HEK293 (cell line): ENCODE results near the gene COPS9.

ENCODE experiments used
- CTCF ChIA-PET: fragments of 350-600 bp; formaldehyde crosslinking; extraction: SDS; loops from one replicate; lab custom pipeline; 2021; ENCODE audit warnings: antibody characterized with exemption; lab: Yijun Ruan, JAX
- POLR2A ChIA-PET: fragments of 300-600 bp; formaldehyde crosslinking; extraction: SDS; loops from one replicate; lab custom pipeline; 2020; ENCODE audit warnings: antibody characterized with exemption, inconsistent platforms; lab: Yijun Ruan, JAX
- H3K27ac ChIP-seq: fragments of 200-500 bp; sonication (Bioruptor generic); 2 replicates; pipeline ENCODE4 v1.5.1; 2014; ENCODE audit warnings: low read depth, low read length, control low read depth, inconsistent platforms; ENCODE audit errors: extremely low read depth
- H3K36me3 ChIP-seq, 2 experiments: fragments of 200-500 bp in 1 of 2; sonication (Bioruptor generic) in 1 of 2; 1 replicate in 1 of 2; 2 replicates in 1 of 2; pipeline ENCODE4 v1.5.1; 2014 to 2017; ENCODE audit warnings: inconsistent platforms in 2 of 2, low read length in 2 of 2; ENCODE audit not compliant: control insufficient read depth in 2 of 2, insufficient read depth in 1 of 2
- H3K4me1 ChIP-seq: fragments of 200-500 bp; sonication (Bioruptor generic); 2 replicates; pipeline ENCODE4 v1.5.1; 2014; ENCODE audit warnings: mild to moderate bottlenecking, low read length, inconsistent platforms; ENCODE audit not compliant: control insufficient read depth, insufficient read depth
- H3K4me3 ChIP-seq: 2 replicates; pipeline ENCODE4 v1.5.1; 2011; ENCODE audit warnings: low read depth, mild to moderate bottlenecking, control low read depth, low read length, moderate library complexity
- H3K9me3 ChIP-seq: fragments of 200-500 bp; sonication (Bioruptor generic); 2 replicates; pipeline ENCODE4 v1.5.1; 2014; ENCODE audit warnings: low read depth, low read length, inconsistent platforms; ENCODE audit not compliant: control insufficient read depth, insufficient read depth
- FEZF1 ChIP-seq: fragments of 450-650 bp; formaldehyde crosslinking; IDR thresholded peaks from 2 replicates; pipeline ENCODE4 v1.5.1; 2016; ENCODE audit warnings: missing biosample characterization, missing genetic modification characterization
- SP7 ChIP-seq: fragments of 450-650 bp; formaldehyde crosslinking; IDR thresholded peaks from 2 replicates; pipeline ENCODE4 v1.5.1; 2016; ENCODE audit warnings: missing biosample characterization, missing genetic modification characterization
- ZBTB21 ChIP-seq: fragments of 450-650 bp; formaldehyde crosslinking; IDR thresholded peaks from 2 replicates; pipeline ENCODE4 v1.5.1; 2017; ENCODE audit warnings: missing biosample characterization, missing genetic modification characterization
- ZNF133 ChIP-seq: fragments of 450-650 bp; formaldehyde crosslinking; IDR thresholded peaks from 2 replicates; pipeline ENCODE4 v1.5.1; 2016; ENCODE audit warnings: missing biosample characterization, missing genetic modification characterization
- ZNF354C ChIP-seq: fragments of 450-650 bp; formaldehyde crosslinking; IDR thresholded peaks from 2 replicates; pipeline ENCODE4 v1.5.1; 2016; ENCODE audit warnings: missing biosample characterization, missing genetic modification characterization, low read depth, borderline replicate concordance
- ZNF366 ChIP-seq: fragments of 450-650 bp; formaldehyde crosslinking; conservative IDR thresholded peaks from 2 replicates; pipeline ENCODE4 v1.5.1; 2016; ENCODE audit warnings: missing biosample characterization, missing genetic modification characterization
- ZNF426 ChIP-seq: fragments of 450-650 bp; formaldehyde crosslinking; IDR thresholded peaks from 2 replicates; pipeline ENCODE4 v1.5.1; 2017; ENCODE audit warnings: missing biosample characterization, missing genetic modification characterization, mild to moderate bottlenecking, inconsistent platforms, moderate library complexity
- ZNF514 ChIP-seq: fragments of 450-650 bp; formaldehyde crosslinking; IDR thresholded peaks from 2 replicates; pipeline ENCODE4 v1.5.1; 2016; ENCODE audit warnings: missing biosample characterization, missing genetic modification characterization
- ZNF544 ChIP-seq: fragments of 450-650 bp; formaldehyde crosslinking; IDR thresholded peaks from 2 replicates; pipeline ENCODE4 v1.5.0; 2017; ENCODE audit warnings: missing biosample characterization, missing genetic modification characterization
- ZNF560 ChIP-seq: fragments of 450-650 bp; formaldehyde crosslinking; IDR thresholded peaks from 2 replicates; pipeline ENCODE4 v1.5.1; 2017; ENCODE audit warnings: missing biosample characterization, missing genetic modification characterization, borderline replicate concordance
- ZNF654 ChIP-seq: fragments of 450-650 bp; formaldehyde crosslinking; IDR thresholded peaks from 2 replicates; pipeline ENCODE4 v1.5.1; 2016; ENCODE audit warnings: low read depth, missing biosample characterization, missing genetic modification characterization
- ZNF791 ChIP-seq: fragments of 450-650 bp; formaldehyde crosslinking; IDR thresholded peaks from 2 replicates; pipeline ENCODE4 v1.5.1; 2016; ENCODE audit warnings: missing biosample characterization, missing genetic modification characterization
- ZSCAN30 ChIP-seq: fragments of 450-650 bp; IDR thresholded peaks from 2 replicates; pipeline ENCODE4 v1.5.1; 2018; ENCODE audit warnings: missing biosample characterization, mild to moderate bottlenecking, missing genetic modification characterization, moderate library complexity
- TF ChIP-seq, protein P1 (sequence below): fragments of 450-650 bp; formaldehyde crosslinking; IDR thresholded peaks from 2 replicates; pipeline ENCODE4 v1.5.1; 2016; ENCODE audit warnings: missing biosample characterization, missing genetic modification characterization
- TF ChIP-seq, protein P2 (sequence below): fragments of 450-650 bp; formaldehyde crosslinking; conservative IDR thresholded peaks from 2 replicates; pipeline ENCODE4 v1.5.1; 2016; ENCODE audit warnings: low read depth, missing biosample characterization, missing genetic modification characterization
- TF ChIP-seq, protein P3 (sequence below): fragments of 450-650 bp; formaldehyde crosslinking; IDR thresholded peaks from 2 replicates; pipeline ENCODE4 v1.5.1; 2017; ENCODE audit warnings: missing biosample characterization, missing genetic modification characterization
- TF ChIP-seq, protein P4 (sequence below): fragments of 450-650 bp; formaldehyde crosslinking; IDR thresholded peaks from 2 replicates; pipeline ENCODE4 v1.5.1; 2016; ENCODE audit warnings: missing biosample characterization, missing genetic modification characterization
- TF ChIP-seq, protein P5 (sequence below): fragments of 450-650 bp; formaldehyde crosslinking; IDR thresholded peaks from 2 replicates; pipeline ENCODE4 v1.5.1; 2016; ENCODE audit warnings: missing biosample characterization, missing genetic modification characterization, borderline replicate concordance

The COPS9 gene

DNA sequence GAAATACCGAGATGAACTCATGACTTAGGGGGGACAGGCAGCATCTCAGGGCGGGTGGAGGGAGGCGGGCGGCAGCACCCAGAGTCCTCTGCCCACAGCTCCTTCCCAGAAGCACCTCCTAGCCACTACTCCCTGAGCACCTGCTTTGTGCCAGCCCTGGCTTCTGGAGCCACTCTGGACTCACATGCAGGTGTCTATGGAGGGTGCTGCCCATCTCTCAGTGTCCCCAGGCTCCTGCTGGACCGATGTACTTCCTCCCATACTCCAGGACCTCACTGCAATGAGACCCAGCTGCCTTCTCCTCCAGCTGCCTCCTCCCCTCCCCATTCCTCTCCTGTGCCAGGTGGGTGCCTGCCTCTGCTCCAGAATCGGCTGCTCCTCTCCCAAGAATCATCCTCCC, 26.4 kb upstream of the COPS9 start:
- ChIA-PET CTCF (no interaction called here), POLR2A (no interaction called here)
- TF ChIP-seq ZNF654 (tag by site-specific recombination) (no peak), ZNF133 (tag by site-specific recombination) (no peak), ZNF791 (tag by site-specific recombination) (no peak), ZNF544 (tag by site-specific recombination) (no peak), ZNF366 (tag by site-specific recombination) (no peak), ZNF560 (no peak), ZBTB21 (tag by site-specific recombination) (no peak), SP7 (tag by site-specific recombination) (no peak), ZNF514 (tag by site-specific recombination) (no peak), FEZF1 (no peak), ZNF426 (tag by site-specific recombination) (no peak), ZNF354C (tag by site-specific recombination) (no peak), ZSCAN30 (tag by site-specific recombination) (no peak)
- TF ChIP-seq, protein P1, sequence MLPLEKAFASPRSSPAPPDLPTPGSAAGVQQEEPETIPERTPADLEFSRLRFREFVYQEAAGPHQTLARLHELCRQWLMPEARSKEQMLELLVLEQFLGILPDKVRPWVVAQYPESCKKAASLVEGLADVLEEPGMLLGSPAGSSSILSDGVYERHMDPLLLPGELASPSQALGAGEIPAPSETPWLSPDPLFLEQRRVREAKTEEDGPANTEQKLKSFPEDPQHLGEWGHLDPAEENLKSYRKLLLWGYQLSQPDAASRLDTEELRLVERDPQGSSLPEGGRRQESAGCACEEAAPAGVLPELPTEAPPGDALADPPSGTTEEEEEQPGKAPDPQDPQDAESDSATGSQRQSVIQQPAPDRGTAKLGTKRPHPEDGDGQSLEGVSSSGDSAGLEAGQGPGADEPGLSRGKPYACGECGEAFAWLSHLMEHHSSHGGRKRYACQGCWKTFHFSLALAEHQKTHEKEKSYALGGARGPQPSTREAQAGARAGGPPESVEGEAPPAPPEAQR (tag by site-specific recombination): no peak
- TF ChIP-seq, protein P2, sequence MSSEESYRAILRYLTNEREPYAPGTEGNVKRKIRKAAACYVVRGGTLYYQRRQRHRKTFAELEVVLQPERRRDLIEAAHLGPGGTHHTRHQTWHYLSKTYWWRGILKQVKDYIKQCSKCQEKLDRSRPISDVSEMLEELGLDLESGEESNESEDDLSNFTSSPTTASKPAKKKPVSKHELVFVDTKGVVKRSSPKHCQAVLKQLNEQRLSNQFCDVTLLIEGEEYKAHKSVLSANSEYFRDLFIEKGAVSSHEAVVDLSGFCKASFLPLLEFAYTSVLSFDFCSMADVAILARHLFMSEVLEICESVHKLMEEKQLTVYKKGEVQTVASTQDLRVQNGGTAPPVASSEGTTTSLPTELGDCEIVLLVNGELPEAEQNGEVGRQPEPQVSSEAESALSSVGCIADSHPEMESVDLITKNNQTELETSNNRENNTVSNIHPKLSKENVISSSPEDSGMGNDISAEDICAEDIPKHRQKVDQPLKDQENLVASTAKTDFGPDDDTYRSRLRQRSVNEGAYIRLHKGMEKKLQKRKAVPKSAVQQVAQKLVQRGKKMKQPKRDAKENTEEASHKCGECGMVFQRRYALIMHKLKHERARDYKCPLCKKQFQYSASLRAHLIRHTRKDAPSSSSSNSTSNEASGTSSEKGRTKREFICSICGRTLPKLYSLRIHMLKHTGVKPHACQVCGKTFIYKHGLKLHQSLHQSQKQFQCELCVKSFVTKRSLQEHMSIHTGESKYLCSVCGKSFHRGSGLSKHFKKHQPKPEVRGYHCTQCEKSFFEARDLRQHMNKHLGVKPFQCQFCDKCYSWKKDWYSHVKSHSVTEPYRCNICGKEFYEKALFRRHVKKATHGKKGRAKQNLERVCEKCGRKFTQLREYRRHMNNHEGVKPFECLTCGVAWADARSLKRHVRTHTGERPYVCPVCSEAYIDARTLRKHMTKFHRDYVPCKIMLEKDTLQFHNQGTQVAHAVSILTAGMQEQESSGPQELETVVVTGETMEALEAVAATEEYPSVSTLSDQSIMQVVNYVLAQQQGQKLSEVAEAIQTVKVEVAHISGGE (tag by site-specific recombination): no peak
- TF ChIP-seq, protein P3, sequence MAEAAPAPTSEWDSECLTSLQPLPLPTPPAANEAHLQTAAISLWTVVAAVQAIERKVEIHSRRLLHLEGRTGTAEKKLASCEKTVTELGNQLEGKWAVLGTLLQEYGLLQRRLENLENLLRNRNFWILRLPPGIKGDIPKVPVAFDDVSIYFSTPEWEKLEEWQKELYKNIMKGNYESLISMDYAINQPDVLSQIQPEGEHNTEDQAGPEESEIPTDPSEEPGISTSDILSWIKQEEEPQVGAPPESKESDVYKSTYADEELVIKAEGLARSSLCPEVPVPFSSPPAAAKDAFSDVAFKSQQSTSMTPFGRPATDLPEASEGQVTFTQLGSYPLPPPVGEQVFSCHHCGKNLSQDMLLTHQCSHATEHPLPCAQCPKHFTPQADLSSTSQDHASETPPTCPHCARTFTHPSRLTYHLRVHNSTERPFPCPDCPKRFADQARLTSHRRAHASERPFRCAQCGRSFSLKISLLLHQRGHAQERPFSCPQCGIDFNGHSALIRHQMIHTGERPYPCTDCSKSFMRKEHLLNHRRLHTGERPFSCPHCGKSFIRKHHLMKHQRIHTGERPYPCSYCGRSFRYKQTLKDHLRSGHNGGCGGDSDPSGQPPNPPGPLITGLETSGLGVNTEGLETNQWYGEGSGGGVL (tag by site-specific recombination): no peak
- TF ChIP-seq, protein P4, sequence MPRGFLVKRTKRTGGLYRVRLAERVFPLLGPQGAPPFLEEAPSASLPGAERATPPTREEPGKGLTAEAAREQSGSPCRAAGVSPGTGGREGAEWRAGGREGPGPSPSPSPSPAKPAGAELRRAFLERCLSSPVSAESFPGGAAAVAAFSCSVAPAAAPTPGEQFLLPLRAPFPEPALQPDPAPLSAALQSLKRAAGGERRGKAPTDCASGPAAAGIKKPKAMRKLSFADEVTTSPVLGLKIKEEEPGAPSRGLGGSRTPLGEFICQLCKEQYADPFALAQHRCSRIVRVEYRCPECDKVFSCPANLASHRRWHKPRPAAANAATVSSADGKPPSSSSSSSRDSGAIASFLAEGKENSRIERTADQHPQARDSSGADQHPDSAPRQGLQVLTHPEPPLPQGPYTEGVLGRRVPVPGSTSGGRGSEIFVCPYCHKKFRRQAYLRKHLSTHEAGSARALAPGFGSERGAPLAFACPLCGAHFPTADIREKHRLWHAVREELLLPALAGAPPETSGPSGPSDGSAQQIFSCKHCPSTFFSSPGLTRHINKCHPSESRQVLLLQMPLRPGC (tag by site-specific recombination): no peak
- TF ChIP-seq, protein P5, sequence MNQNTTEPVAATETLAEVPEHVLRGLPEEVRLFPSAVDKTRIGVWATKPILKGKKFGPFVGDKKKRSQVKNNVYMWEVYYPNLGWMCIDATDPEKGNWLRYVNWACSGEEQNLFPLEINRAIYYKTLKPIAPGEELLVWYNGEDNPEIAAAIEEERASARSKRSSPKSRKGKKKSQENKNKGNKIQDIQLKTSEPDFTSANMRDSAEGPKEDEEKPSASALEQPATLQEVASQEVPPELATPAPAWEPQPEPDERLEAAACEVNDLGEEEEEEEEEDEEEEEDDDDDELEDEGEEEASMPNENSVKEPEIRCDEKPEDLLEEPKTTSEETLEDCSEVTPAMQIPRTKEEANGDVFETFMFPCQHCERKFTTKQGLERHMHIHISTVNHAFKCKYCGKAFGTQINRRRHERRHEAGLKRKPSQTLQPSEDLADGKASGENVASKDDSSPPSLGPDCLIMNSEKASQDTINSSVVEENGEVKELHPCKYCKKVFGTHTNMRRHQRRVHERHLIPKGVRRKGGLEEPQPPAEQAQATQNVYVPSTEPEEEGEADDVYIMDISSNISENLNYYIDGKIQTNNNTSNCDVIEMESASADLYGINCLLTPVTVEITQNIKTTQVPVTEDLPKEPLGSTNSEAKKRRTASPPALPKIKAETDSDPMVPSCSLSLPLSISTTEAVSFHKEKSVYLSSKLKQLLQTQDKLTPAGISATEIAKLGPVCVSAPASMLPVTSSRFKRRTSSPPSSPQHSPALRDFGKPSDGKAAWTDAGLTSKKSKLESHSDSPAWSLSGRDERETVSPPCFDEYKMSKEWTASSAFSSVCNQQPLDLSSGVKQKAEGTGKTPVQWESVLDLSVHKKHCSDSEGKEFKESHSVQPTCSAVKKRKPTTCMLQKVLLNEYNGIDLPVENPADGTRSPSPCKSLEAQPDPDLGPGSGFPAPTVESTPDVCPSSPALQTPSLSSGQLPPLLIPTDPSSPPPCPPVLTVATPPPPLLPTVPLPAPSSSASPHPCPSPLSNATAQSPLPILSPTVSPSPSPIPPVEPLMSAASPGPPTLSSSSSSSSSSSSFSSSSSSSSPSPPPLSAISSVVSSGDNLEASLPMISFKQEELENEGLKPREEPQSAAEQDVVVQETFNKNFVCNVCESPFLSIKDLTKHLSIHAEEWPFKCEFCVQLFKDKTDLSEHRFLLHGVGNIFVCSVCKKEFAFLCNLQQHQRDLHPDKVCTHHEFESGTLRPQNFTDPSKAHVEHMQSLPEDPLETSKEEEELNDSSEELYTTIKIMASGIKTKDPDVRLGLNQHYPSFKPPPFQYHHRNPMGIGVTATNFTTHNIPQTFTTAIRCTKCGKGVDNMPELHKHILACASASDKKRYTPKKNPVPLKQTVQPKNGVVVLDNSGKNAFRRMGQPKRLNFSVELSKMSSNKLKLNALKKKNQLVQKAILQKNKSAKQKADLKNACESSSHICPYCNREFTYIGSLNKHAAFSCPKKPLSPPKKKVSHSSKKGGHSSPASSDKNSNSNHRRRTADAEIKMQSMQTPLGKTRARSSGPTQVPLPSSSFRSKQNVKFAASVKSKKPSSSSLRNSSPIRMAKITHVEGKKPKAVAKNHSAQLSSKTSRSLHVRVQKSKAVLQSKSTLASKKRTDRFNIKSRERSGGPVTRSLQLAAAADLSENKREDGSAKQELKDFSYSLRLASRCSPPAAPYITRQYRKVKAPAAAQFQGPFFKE: no peak
- TF ChIP-seq, all 188 proteins: peak for 0
- no peak overlapping the region for H3K27ac ChIP-seq
- H3K36me3 ChIP-seq: no peaks in the 10 kb centered on the region
- no peak overlapping the region for H3K4me3 ChIP-seq
- no peaks in the 10 kb centered on the region for H3K9me3 ChIP-seq
- H3K4me1 ChIP-seq: no peaks in the 10 kb centered on the region
